ENCODE measurements around the gene MCRS1.
"Not testable (repeated sequence)": the region's sequence is repeated elsewhere in the genome, so short reads cannot be mapped to it uniquely, and the experiment has no call there.

GRCh38 chr12:49534122-49534521 is 33.8 kb downstream of the MCRS1 start:
- TF ChIP-seq CTCF, POLR2A (IDR thresholded peaks at IDR 0.05): not testable (repeated sequence)
